ENCODE measurements around the gene BICC1.

BICC1 gene

DNA sequence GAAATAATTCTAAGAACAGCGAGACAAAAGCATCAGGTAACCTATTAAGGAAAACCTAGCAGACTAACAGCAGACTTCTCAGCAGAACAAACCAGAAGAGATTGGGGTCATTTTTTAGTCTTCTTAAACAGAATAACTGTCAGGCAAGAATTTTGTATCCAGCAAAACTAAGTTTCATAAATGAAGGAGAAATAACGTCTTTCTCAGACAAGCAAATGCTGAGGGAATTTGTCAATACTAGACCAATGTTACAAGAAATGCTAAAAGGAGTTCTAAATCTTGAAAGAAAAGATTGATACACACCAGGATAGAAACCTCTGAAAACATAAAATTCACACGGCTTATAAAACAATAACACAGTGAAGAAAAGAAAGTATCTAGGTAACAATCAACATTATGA is 22.6 kb downstream of the BICC1 start:
- H3K36me3 ChIP-seq: no peaks in the 10 kb centered on the region
- H3K4me3 ChIP-seq (ENCODE audit: low read depth, low read length): no peak overlapping the region
- TF ChIP-seq, protein P1, sequence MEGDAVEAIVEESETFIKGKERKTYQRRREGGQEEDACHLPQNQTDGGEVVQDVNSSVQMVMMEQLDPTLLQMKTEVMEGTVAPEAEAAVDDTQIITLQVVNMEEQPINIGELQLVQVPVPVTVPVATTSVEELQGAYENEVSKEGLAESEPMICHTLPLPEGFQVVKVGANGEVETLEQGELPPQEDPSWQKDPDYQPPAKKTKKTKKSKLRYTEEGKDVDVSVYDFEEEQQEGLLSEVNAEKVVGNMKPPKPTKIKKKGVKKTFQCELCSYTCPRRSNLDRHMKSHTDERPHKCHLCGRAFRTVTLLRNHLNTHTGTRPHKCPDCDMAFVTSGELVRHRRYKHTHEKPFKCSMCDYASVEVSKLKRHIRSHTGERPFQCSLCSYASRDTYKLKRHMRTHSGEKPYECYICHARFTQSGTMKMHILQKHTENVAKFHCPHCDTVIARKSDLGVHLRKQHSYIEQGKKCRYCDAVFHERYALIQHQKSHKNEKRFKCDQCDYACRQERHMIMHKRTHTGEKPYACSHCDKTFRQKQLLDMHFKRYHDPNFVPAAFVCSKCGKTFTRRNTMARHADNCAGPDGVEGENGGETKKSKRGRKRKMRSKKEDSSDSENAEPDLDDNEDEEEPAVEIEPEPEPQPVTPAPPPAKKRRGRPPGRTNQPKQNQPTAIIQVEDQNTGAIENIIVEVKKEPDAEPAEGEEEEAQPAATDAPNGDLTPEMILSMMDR (IDR thresholded peaks at IDR 0.05; ENCODE audit: low read depth, low read length): no peak
- no peaks in the 10 kb centered on the region for H3K27me3 ChIP-seq
- H3K4me1 ChIP-seq: peaks cover 4% of the 10 kb centered on the region
- DNase-seq: no peak
- H3K9me3 ChIP-seq: no peaks in the 10 kb centered on the region

DNA sequence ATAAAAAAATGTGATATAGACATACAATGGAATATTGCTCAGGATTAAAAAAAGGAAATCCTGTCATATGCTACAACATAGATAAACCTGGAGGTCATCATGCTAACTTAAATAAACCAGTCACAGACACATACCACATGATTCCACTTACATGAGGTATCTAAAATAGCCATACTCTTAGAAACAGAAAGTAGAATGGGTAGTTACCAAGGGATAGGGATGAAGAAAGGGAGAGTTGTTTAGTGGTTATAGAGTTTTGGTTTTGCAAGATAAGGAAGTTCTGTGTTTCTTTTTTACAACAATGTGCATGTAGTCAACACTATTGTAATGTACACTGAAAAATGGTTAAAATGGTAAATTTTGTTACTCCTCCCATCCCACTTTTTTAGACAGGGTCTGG is 30.5 kb downstream of the BICC1 start:
- Histone ChIP-seq H3K36me3 (no peaks in the 10 kb centered on the region), H3K27me3 (no peaks in the 10 kb centered on the region), H3K9me3 (no peaks in the 10 kb centered on the region), H3K4me3 (ENCODE audit: low read depth, low read length) (no peak overlapping the region), H3K4me1 (peaks cover 16% of the 10 kb centered on the region)
- DNase-seq: no peak
- TF ChIP-seq, protein P1 (IDR thresholded peaks at IDR 0.05; ENCODE audit: low read depth, low read length): no peak

DNA sequence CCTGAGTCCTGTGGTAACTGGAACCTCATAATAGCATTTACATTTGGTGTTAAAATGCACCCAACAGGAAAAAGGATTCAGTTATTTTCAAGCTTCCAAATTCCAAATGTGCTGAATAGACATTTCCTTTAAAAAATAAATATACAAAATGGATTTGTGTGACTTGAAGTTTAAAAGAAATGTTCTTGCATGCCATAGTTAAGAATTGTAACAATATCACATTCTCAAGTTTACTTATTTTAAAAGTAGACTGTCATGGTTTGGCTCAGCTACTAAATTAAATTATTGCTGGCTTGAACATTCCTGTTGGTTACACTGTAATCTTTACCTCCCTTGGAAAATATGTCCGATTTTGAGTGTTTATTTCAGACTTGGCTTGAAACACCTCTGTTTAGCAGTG is 31.5 kb downstream of the BICC1 start:
- Histone ChIP-seq H3K27me3 (no peaks in the 10 kb centered on the region), H3K36me3 (no peaks in the 10 kb centered on the region), H3K4me1 (peaks cover 16% of the 10 kb centered on the region), H3K4me3 (ENCODE audit: low read depth, low read length) (no peak overlapping the region), H3K9me3 (no peaks in the 10 kb centered on the region)
- DNase-seq: no peak
- TF ChIP-seq, protein P1 (IDR thresholded peaks at IDR 0.05; ENCODE audit: low read depth, low read length): no peak

DNA sequence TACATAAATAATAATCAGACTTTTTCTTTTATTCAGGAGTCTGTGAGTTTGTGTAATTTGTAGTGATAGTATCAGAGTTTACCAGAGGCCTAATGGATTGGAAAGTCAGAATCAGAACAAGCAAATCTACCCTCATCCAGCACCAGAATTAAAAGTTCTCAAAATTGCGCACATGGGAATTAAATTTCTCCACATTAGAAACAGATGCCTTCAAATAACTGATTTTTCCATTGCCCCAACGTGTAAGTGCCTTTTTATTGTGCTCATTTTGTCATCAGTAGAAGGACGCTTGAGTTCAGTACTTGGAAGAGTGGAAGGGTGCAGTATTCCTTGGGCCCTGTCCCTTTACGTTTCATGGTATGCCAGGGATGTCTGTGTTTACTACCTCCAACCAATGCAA is 32.8 kb downstream of the BICC1 start:
- no peaks in the 10 kb centered on the region for H3K36me3 ChIP-seq
- TF ChIP-seq, protein P1 (IDR thresholded peaks at IDR 0.05; ENCODE audit: low read depth, low read length): no peak
- H3K27me3 ChIP-seq: no peaks in the 10 kb centered on the region
- no peak overlapping the region for H3K4me3 ChIP-seq (ENCODE audit: low read depth, low read length)
- no peaks in the 10 kb centered on the region for H3K9me3 ChIP-seq
- DNase-seq: no peak
- H3K4me1 ChIP-seq: peaks cover 16% of the 10 kb centered on the region

DNA sequence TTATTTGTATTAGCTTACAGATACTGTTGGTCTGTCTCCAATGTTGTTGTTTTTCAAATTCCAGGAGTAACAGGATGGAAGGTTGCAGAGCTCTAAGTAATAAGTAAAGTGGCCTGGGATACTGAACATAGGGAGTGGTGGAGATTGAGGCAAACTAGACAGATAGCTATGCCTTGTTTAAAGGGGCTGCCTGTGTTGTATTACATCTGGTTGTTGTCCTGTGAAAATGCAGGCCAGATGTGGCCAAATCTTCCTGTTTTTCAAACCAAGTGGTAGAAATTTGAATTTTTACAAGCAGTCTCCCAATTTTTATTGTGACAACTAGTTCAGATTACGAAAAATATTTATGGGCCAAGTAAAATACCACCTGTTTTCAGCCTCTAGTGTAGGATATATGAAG is 33.5 kb downstream of the BICC1 start:
- Histone ChIP-seq H3K4me1 (peaks cover 16% of the 10 kb centered on the region), H3K4me3 (ENCODE audit: low read depth, low read length) (no peak overlapping the region), H3K9me3 (no peaks in the 10 kb centered on the region), H3K27me3 (no peaks in the 10 kb centered on the region), H3K36me3 (no peaks in the 10 kb centered on the region)
- TF ChIP-seq, protein P1 (IDR thresholded peaks at IDR 0.05; ENCODE audit: low read depth, low read length): no peak
- no peak for DNase-seq

DNA sequence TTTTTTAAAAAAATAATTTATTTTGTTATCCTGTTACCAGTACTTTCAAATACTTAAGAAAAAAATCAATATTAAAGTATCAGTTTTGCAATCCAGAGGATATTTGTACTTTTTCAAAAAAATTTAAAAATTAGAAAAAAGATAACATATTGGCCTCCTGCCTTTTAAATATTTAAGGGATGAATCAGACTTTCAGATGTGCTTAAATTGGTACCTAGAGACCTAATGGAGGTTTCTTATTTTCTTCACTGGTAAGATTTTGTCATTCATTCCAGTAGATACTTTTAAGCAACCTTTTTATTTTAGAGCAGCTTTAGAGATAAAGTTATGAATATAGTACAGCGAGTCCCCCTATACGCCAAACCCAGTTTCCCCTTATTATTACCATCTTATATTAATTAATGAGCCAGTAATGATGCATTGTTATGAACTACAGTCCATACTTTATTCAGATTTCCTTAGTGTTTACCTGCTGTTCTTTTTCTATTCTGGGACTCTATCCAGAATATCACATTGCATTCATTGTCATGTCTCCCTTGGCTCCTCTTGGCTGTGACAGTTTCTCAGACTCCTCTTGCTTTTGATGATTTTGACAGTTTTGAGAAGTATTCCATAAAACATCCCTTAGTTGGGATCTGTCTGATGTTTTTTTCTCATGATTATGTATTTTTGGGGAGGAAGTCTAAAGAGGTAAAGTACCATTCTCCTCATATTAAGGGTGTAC is 34.2 kb downstream of the BICC1 start:
- TF ChIP-seq, protein P1 (IDR thresholded peaks at IDR 0.05; ENCODE audit: low read depth, low read length): no peak
- no peaks in the 10 kb centered on the region for H3K9me3 ChIP-seq
- H3K4me1 ChIP-seq: peaks cover 16% of the 10 kb centered on the region
- H3K36me3 ChIP-seq: no peaks in the 10 kb centered on the region
- no peaks in the 10 kb centered on the region for H3K27me3 ChIP-seq
- no peak overlapping the region for H3K4me3 ChIP-seq (ENCODE audit: low read depth, low read length)
- no peak for DNase-seq
